GF-D8 (cell line): Measurements from ENCODE around the gene MR1.

Experiments used
- DNase-seq: peaks from one replicate; lab custom pipeline; 2025; lab: John Stamatoyannopoulos, UW

MR1 gene

GRCh38 chr1:181108304-181108867, 74.6 kb downstream of the MR1 start:
- DNase-seq, result no peak

- no peak for DNase-seq
These were observed 76.2 kb downstream of the MR1 start for GRCh38 chr1:181110013-181110412.
